ENCODE data around the gene TUBG1. TPM values are rescaled to one million over a fixed set of nuclear protein-coding genes. Genes with fewer than 3 reads are reported as not detected.

The TUBG1 gene
- total RNA-seq, 1 experiment from 2014 or later, result 114 TPM

DNA sequence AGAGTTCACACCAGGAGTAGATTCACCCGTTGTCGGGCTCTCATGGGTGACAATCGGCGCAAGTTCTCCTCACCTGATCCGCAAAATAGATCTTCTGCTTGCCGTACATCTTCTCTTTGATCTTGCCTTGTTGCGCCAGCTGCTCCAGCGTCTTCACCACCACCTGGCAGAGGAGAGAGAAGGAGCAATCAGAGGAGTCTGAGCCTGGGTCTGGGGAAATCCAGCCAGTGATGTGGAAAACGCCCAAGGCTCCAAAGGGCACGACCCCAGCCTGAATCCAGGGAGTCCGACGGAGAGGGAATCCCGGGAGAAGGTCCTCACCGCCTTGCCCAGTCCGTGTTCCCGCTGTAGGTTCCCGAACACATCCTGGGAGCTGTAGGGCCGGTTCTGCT lies 32.3 kb upstream of the TUBG1 start:
- Histone ChIP-seq H3K27me3 (ENCODE audit: low read length) (no peaks in the 10 kb centered on the region), H3K9me3 (ENCODE audit: low read length) (no peaks in the 10 kb centered on the region), H3K36me3 (ENCODE audit: low read depth, low read length) (peaks cover 9% of the 10 kb centered on the region), H3F3A (ENCODE audit: low read length, unreplicated experiment) (peaks cover 6% of the 10 kb centered on the region), H3K4me3 (ENCODE audit: low read length) (peak overlapping the region; percentile 100), H3K9ac (ENCODE audit: low read length) (peak overlapping the region; percentile 98), H2AFZ (ENCODE audit: low read length) (peak overlapping the region; percentile 99), H3K79me2 (ENCODE audit: low read length) (peaks cover 30% of the 10 kb centered on the region), H4K20me1 (ENCODE audit: low read length) (no peaks in the 10 kb centered on the region), H3K9me2 (replicated peaks; ENCODE audit: low read length) (no peaks in the 10 kb centered on the region), H3K4me2 (ENCODE audit: low read length) (peak overlapping the region; percentile 100), H3K27ac (ENCODE audit: low read length) (peak overlapping the region; percentile 46), H3K4me1 (ENCODE audit: insufficient read depth, low read length) (peaks cover 13% of the 10 kb centered on the region; the same call in 1 of the 2 replicates)
- BruUV-seq (replicated peaks), result TSS peak; percentile 29
- CTCF ChIA-PET, result interaction anchor here (0.5 to 2.1 kb wide), 4 partner anchors 32 to 481 kb away, joined by 3 to 16 read pairs (median 14); partner anchors contain the start of genes RETREG3 and TUBG1
- DNase-seq (peak; percentile 4), ATAC-seq (peak; percentile 40)
- TF ChIP-seq EZH2phosphoT487 (IDR thresholded peaks at IDR 0.05; ENCODE audit: borderline replicate concordance, low read length) (no peak), EZH2 (IDR thresholded peaks at IDR 0.05; ENCODE audit: low read length, unreplicated experiment) (no peak)
- TF ChIP-seq, protein P1, sequence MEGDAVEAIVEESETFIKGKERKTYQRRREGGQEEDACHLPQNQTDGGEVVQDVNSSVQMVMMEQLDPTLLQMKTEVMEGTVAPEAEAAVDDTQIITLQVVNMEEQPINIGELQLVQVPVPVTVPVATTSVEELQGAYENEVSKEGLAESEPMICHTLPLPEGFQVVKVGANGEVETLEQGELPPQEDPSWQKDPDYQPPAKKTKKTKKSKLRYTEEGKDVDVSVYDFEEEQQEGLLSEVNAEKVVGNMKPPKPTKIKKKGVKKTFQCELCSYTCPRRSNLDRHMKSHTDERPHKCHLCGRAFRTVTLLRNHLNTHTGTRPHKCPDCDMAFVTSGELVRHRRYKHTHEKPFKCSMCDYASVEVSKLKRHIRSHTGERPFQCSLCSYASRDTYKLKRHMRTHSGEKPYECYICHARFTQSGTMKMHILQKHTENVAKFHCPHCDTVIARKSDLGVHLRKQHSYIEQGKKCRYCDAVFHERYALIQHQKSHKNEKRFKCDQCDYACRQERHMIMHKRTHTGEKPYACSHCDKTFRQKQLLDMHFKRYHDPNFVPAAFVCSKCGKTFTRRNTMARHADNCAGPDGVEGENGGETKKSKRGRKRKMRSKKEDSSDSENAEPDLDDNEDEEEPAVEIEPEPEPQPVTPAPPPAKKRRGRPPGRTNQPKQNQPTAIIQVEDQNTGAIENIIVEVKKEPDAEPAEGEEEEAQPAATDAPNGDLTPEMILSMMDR (conservative IDR thresholded peaks at IDR 0.05; ENCODE audit: low read depth, low read length), result no peak
- intact Hi-C loops (cut with micrococcal nuclease), result loop anchor here (2.0 kb wide), 1 partner anchor 102 kb away; no protein-coding TSS in a partner anchor
- POLR2A ChIA-PET (ENCODE audit: unreplicated experiment), result interaction anchor here (0.5 kb wide), 1 partner anchor 155 kb away, joined by 6 read pairs; no protein-coding TSS in a partner anchor

DNA sequence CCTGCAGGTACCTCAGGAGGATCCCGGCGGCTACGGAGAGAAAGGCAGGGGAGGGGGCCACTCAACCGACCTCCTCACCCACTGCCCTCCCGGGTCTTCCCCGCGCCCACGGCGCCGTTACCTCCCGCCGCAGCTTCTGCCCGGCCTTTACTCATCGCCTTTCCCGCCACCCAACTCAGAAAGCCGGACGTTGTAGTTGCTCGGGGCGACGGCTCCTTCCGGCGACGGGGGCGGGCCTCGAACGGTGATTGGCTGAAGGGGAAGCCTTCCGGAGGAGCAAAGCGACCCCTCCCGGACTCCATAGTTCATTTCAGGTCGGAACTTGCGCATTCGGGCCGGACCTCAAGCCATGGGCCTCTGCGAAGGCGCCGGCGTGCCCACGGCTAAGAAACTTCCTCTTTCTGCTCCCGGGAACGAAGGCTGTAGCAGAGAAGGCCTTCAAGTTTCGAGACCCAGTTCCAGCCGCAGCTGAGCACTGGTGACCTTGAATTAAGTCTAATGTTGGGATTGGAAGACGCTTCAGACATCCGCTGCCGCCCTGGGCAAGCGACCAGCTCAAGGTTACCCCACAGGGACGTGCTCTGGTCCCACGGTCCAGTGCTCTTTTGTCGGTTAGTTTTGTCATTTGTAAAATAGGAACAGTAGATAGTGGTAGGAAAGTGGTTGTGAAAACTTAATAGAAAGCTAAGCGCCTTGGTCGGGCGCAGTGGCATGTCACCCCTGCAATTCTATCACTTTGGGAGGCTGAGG lies 31.8 kb upstream of the TUBG1 start, which contains the start of gene PSMC3IP:
PSMC3IP (minus strand) TSS at position 198 of the 750 bp plus-strand sequence; CDS start at position 155, 43 bp downstream.
- Histone ChIP-seq H3K4me3 (ENCODE audit: low read length) (peak within 1 kb of the TSS; percentile 100), H3K9ac (ENCODE audit: low read length) (peak within 1 kb of the TSS; percentile 98), H3K4me1 (ENCODE audit: insufficient read depth, low read length) (peaks cover 13% of the 10 kb centered on the region; the same call in 1 of the 2 replicates), H3K36me3 (ENCODE audit: low read depth, low read length) (peaks cover 8% of the 10 kb centered on the region), H4K20me1 (ENCODE audit: low read length) (no peaks in the 10 kb centered on the region), H2AFZ (ENCODE audit: low read length) (peak within 1 kb of the TSS; percentile 99), H3K27ac (ENCODE audit: low read length) (peak within 1 kb of the TSS; percentile 70), H3K9me3 (ENCODE audit: low read length) (no peaks in the 10 kb centered on the region), H3K4me2 (ENCODE audit: low read length) (peak within 1 kb of the TSS; percentile 100), H3F3A (ENCODE audit: low read length, unreplicated experiment) (peaks cover 6% of the 10 kb centered on the region), H3K9me2 (replicated peaks; ENCODE audit: low read length) (no peaks in the 10 kb centered on the region), H3K27me3 (ENCODE audit: low read length) (no peaks in the 10 kb centered on the region), H3K79me2 (ENCODE audit: low read length) (peaks cover 30% of the 10 kb centered on the region)
- intact Hi-C loops (cut with micrococcal nuclease), result loop anchor here (2.0 kb wide), 1 partner anchor 101 kb away; no protein-coding TSS in a partner anchor
- TF ChIP-seq EZH2 (IDR thresholded peaks at IDR 0.05; ENCODE audit: low read length, unreplicated experiment), result no peak
- TF ChIP-seq, protein P1 (conservative IDR thresholded peaks at IDR 0.05; ENCODE audit: low read depth, low read length), result peak; percentile 45; the same call in 1 of the 2 replicates
- no peak for TF ChIP-seq EZH2phosphoT487 (IDR thresholded peaks at IDR 0.05; ENCODE audit: borderline replicate concordance, low read length)
- peak; percentile 85 for ATAC-seq
- ChIA-PET POLR2A (ENCODE audit: unreplicated experiment) (interaction anchor here (0.5 kb wide), 1 partner anchor 154 kb away, joined by 6 read pairs; no protein-coding TSS in a partner anchor), CTCF (interaction anchor here (0.5 to 2.1 kb wide), 12 partner anchors 31 to 481 kb away, joined by 3 to 16 read pairs (median 5); partner anchors contain the start of genes CCR10, RETREG3 and TUBG1)
- TSS peak; percentile 72 for BruUV-seq (replicated peaks)
- DNase-seq, result peak; percentile 91

Measured in PC-3 (cell line).